Breast epithelium (tissue), 4 donors: Measurements from ENCODE around the gene HNF4A. TPM values are rescaled to one million over a fixed set of nuclear protein-coding genes. Genes with fewer than 3 reads are reported as not detected.

Source experiments
- DNase-seq, 2 donors: peaks; one replicate each; pipeline ENCODE4 v3.0.0-alpha.2; 2019; ENCODE audit warnings: low spot score in 2 of 2
- H3K27ac ChIP-seq, 2 donors: fragments of 200-600 bp; sonication (generic) in 1 of 2; one replicate each; pipeline ENCODE4 v1.5.1; 2016 to 2019; ENCODE audit warnings: mild to moderate bottlenecking in 1 of 2
- H3K27me3 ChIP-seq, 2 donors: fragments of 200-600 bp; sonication (generic) in 1 of 2; one replicate each; pipeline versions ENCODE4 v1.5.1 to v1.6.0; 2017 to 2019; ENCODE audit warnings: control low read depth in 1 of 2, mild to moderate bottlenecking in 1 of 2
- H3K36me3 ChIP-seq: fragments of 200-600 bp; one replicate; pipeline ENCODE4 v1.5.1; 2019
- H3K4me1 ChIP-seq, 2 donors: fragments of 200-600 bp; sonication (generic); one replicate each; pipeline ENCODE4 v1.5.1; 2016 to 2019; ENCODE audit warnings: control low read depth in 1 of 2
- H3K4me3 ChIP-seq, 3 donors: fragments of 200-600 bp; sonication (generic); 1 replicate in 2 of 3; 2 replicates in 1 of 3; pipeline ENCODE4 v1.5.1; 2016 to 2019; ENCODE audit warnings: mild to moderate bottlenecking in 3 of 3, moderate library complexity in 2 of 3
- H3K9me3 ChIP-seq, 2 donors: fragments of 200-600 bp; sonication (generic) in 1 of 2; one replicate each; pipeline ENCODE4 v1.5.1; 2016 to 2019; ENCODE audit warnings: control low read depth in 1 of 2
- POLR2A ChIP-seq: fragments of 450-650 bp; IDR thresholded peaks from one replicate; pipeline ENCODE4 v1.6.1; 2016; ENCODE audit warnings: antibody characterized with exemption, mild to moderate bottlenecking, moderate library complexity
- POLR2AphosphoS5 ChIP-seq, 3 donors: sonication (generic); formaldehyde crosslinking; IDR thresholded peaks; one replicate each; pipeline ENCODE4 v1.6.1; 2017; ENCODE audit warnings: antibody characterized with exemption in 3 of 3
- intact Hi-C: fragments of 100-400 bp; cut with DNase I; formaldehyde crosslinking; loops from one replicate; pipeline ENCODE4 v1.15.1; 2023; ENCODE audit warnings: low total_unique reads
- total RNA-seq, 3 donors: library from RNA; depleted of rRNA; stranded (reverse); fragments of >200 nt; gene quantifications; one replicate each; pipeline ENCODE4 v1.1.0, GENCODE V29; 2016
- TF ChIP-seq, protein P1 (sequence below), 3 donors: fragments of 450-650 bp; IDR thresholded peaks; one replicate each; pipeline ENCODE4 v1.5.1; 2016 to 2017; ENCODE audit warnings: antibody characterized with exemption in 3 of 3, mild to moderate bottlenecking in 3 of 3, moderate library complexity in 3 of 3

Gene HNF4A
- total RNA-seq, 3 donors from 2014 or later: 1.6 TPM; not detected in 2

DNA sequence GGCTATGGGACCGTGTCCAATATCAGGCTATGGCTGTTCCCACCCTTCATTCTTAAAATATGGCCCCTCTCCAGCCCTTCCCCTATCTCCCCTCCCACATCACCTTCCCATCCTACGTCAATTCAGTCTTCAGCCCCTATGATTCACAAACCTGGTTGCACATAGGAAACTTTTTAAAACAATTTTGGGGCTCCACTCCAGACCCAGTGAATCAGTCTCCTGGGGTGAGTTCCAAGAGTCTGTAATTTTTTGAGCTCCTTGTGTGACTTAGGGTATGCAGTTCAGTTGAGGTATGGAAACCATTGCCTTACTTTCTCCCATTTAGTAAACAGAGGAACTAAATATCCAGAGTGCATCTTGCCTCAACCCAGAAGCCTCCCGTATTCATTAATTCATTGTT, 5.5 kb downstream of the HNF4A start:
- DNase-seq: no peak
- Histone ChIP-seq H3K9me3 (no peaks in the 10 kb centered on the region), H3K27me3 (no peaks in the 10 kb centered on the region), H3K4me1 (no peaks in the 10 kb centered on the region), H3K27ac (no peak overlapping the region), H3K36me3 (no peaks in the 10 kb centered on the region), H3K4me3 (no peak overlapping the region)
- no peak for TF ChIP-seq POLR2AphosphoS5 (IDR thresholded peaks at IDR 0.05)
- TF ChIP-seq POLR2A: no peak
- TF ChIP-seq, protein P1, sequence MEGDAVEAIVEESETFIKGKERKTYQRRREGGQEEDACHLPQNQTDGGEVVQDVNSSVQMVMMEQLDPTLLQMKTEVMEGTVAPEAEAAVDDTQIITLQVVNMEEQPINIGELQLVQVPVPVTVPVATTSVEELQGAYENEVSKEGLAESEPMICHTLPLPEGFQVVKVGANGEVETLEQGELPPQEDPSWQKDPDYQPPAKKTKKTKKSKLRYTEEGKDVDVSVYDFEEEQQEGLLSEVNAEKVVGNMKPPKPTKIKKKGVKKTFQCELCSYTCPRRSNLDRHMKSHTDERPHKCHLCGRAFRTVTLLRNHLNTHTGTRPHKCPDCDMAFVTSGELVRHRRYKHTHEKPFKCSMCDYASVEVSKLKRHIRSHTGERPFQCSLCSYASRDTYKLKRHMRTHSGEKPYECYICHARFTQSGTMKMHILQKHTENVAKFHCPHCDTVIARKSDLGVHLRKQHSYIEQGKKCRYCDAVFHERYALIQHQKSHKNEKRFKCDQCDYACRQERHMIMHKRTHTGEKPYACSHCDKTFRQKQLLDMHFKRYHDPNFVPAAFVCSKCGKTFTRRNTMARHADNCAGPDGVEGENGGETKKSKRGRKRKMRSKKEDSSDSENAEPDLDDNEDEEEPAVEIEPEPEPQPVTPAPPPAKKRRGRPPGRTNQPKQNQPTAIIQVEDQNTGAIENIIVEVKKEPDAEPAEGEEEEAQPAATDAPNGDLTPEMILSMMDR (IDR thresholded peaks at IDR 0.05): no peak
- intact Hi-C loops: no loop called here

DNA sequence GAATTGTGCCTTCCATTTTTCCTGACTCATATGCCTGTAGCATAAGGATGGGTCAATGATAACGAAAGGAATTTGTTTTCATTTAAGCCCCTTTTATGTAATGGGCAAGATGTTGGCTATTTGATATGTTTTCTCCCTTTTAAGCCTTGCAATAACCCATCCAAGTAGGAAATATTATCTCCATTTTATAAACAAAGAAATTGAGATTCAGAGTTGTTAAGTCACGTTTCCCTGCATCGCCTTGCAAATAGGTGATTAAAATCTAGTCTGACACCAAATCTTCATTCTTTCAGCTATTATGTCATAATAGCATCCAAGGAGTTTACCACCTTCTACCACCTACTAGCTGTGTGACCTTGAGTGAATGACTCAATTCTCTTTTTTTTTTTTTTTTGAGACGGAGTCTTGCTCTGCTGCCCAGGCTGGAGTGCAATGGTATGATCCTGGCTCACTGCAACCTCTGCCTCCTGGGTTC, 7.0 kb downstream of the HNF4A start:
- no peak for DNase-seq

DNA sequence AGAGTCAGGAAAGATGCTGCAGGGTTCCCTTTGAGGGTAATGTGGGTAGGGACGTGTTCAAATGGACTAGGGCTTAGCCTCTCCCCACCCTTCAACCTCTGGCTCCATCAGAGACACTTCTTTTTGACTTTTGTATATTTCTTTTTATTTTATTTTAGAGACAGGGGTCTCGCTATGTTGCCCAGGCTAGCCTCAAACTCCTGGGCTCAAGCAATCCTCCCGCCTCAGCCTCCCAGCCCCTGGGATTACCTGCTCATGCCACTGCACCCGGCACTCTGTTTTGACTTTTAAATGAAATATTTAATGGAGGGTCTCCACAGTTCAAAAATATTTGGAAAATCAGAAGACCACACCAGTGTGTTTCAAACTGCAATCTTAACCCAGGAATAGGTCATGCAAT, 8.6 kb downstream of the HNF4A start:
- Histone ChIP-seq H3K27me3 (no peaks in the 10 kb centered on the region), H3K27ac (no peak overlapping the region), H3K9me3 (no peaks in the 10 kb centered on the region), H3K4me1 (no peaks in the 10 kb centered on the region), H3K36me3 (no peaks in the 10 kb centered on the region), H3K4me3 (no peak overlapping the region)
- DNase-seq: no peak
- intact Hi-C loops: no loop called here
- TF ChIP-seq POLR2A: no peak
- TF ChIP-seq, protein P1 (IDR thresholded peaks at IDR 0.05): no peak
- TF ChIP-seq POLR2AphosphoS5 (IDR thresholded peaks at IDR 0.05): no peak

More for the DNA sequence above, 7.0 kb downstream of the HNF4A start:
- TF ChIP-seq POLR2A (no peak), POLR2AphosphoS5 (IDR thresholded peaks at IDR 0.05) (no peak)
- TF ChIP-seq, protein P1 (IDR thresholded peaks at IDR 0.05): no peak
- no peaks in the 10 kb centered on the region for H3K27me3 ChIP-seq
- no peak overlapping the region for H3K27ac ChIP-seq
- intact Hi-C loops: no loop called here
- no peaks in the 10 kb centered on the region for H3K36me3 ChIP-seq
- H3K9me3 ChIP-seq: no peaks in the 10 kb centered on the region
- no peak overlapping the region for H3K4me3 ChIP-seq
- no peaks in the 10 kb centered on the region for H3K4me1 ChIP-seq

DNA sequence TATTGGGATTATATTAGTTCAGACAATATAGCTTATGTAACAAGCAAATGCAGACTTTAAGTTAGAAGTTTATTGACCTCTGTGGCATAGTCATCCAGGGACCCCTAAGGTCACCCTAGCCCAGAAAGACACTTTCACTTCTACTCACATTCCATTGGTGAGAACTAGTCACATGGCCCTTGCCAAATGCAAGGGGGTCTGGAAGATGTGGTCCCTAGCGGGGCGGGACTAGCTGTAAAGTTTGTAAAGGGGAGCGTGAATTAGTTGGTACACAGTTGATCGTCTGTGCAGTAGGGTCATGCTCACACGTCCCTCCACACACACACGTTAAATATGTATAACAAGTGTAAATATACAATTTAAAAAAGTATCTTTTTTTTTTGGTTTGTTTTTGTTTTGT, 9.3 kb downstream of the HNF4A start:
- no peak for TF ChIP-seq POLR2A
- TF ChIP-seq, protein P1 (IDR thresholded peaks at IDR 0.05): no peak
- TF ChIP-seq POLR2AphosphoS5 (IDR thresholded peaks at IDR 0.05): no peak
- intact Hi-C loops: no loop called here

DNA sequence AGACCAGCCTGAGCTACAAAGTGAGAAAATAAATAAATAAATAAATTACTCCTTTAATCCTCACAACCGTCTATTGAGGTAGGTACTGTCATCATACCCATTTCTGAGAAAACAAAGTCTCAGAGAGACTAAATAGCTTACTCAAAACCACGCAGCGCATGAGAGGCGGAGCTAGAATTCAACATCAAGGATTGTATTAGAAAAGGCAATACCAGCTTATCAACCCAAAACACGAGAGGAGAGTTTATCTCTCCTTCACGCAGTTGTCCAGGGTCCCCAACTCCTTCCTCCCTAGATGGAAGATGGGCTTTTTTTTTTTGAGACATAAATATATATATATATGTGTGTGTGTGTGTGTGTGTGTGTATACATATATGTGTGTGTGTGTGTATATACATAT, 12.2 kb downstream of the HNF4A start:
- DNase-seq: no peak

More for the DNA sequence above, 9.3 kb downstream of the HNF4A start:
- no peak for DNase-seq
- Histone ChIP-seq H3K27me3 (no peaks in the 10 kb centered on the region), H3K4me1 (no peaks in the 10 kb centered on the region), H3K27ac (no peak overlapping the region), H3K4me3 (no peak overlapping the region), H3K9me3 (no peaks in the 10 kb centered on the region), H3K36me3 (no peaks in the 10 kb centered on the region)

More for the DNA sequence above, 12.2 kb downstream of the HNF4A start:
- intact Hi-C loops: no loop called here
- H3K27ac ChIP-seq: no peak overlapping the region
- H3K4me1 ChIP-seq: no peaks in the 10 kb centered on the region
- no peaks in the 10 kb centered on the region for H3K36me3 ChIP-seq
- H3K9me3 ChIP-seq: no peaks in the 10 kb centered on the region
- no peaks in the 10 kb centered on the region for H3K27me3 ChIP-seq
- TF ChIP-seq POLR2AphosphoS5 (IDR thresholded peaks at IDR 0.05) (no peak), POLR2A (no peak)
- TF ChIP-seq, protein P1 (IDR thresholded peaks at IDR 0.05): no peak
- no peak overlapping the region for H3K4me3 ChIP-seq
